Measurements from ENCODE around the gene ACTL10. TPM values are rescaled to one million over a fixed set of nuclear protein-coding genes. Genes with fewer than 3 reads are reported as not detected.

The ACTL10 gene
- total and polyA plus RNA-seq, 2 of the 13 experiments (the other 11 are each of a cell fraction or from before 2014, with no cell fraction given) = not detected

DNA sequence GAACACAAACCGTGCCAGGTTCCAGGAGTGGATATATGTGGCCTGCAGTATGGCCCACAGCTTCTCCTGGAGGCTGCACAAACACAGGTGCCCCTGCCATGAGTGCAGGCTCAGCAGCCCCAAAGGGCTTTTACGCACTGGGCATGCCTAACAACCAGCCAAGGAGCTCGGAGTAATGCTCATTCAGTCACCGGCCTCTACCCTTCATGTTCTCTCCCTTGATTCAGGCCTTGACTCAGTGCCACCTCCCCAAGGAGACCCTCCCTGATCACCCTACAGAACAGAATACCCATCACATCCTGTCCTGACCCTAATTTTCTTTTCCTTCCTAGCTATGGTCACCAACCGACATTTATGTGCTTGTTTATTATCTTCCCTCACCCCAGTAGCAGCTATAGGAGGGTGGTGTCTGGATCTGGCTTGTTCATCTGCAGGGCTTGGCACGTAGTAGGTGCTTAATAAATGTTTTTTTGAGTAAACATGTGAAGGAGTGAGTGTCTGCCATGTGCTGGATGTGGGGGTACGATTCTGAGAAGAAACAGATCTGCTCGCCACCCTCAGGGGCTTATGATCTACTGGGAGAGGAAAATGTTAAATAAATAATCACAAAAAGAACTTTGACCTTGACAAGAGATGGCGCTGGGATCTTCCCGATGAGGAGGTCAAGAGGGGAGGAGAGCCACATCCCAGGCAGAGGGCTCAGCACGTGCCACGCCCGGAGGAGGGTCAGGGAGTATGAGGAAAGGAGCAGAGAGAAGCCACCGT is 44.1 kb downstream of the ACTL10 start (continued):
- 0 out of 2 replicates have a peak, but pooled peaks have one; percentile 23 for TF ChIP-seq IKZF5 (CRISPR knock-in tag; IDR thresholded peaks at IDR 0.05)
- TF ChIP-seq ZMYM2 (CRISPR knock-in tag; IDR thresholded peaks at IDR 0.05) = 0 out of 2 replicates have a peak, but pooled peaks have one; percentile 35
- peak; percentile 28; the same call in 1 of the 2 replicates for TF ChIP-seq FOSL2 (CRISPR knock-in tag; IDR thresholded peaks at IDR 0.05)
- peak; percentile 51; the same call in 1 of the 2 replicates for TF ChIP-seq ARNTL (CRISPR knock-in tag; IDR thresholded peaks at IDR 0.05)
- TF ChIP-seq SKIL (CRISPR knock-in tag; IDR thresholded peaks at IDR 0.05; ENCODE audit: borderline replicate concordance) = peak; percentile 36; the same call in 1 of the 2 replicates
- 0 out of 2 replicates have a peak, but pooled peaks have one; percentile 41 for TF ChIP-seq ZNF652 (CRISPR knock-in tag; IDR thresholded peaks at IDR 0.05; ENCODE audit: borderline replicate concordance, low read depth)
- 0 out of 2 replicates have a peak, but pooled peaks have one; percentile 14 for TF ChIP-seq ZMYM4 (CRISPR knock-in tag; IDR thresholded peaks at IDR 0.05)
- TF ChIP-seq RBM22 (optimal IDR thresholded peaks at IDR 0.05; ENCODE audit: low read length) = no peak
- 0 out of 2 replicates have a peak, but pooled peaks have one; percentile 16 for TF ChIP-seq ZBTB7B (CRISPR knock-in tag; IDR thresholded peaks at IDR 0.05)
- TF ChIP-seq SIX4 (CRISPR knock-in tag; IDR thresholded peaks at IDR 0.05) = no peak
- peak; percentile 31; the same call in 1 of the 2 replicates for TF ChIP-seq HDAC1 (CRISPR knock-in tag; IDR thresholded peaks at IDR 0.05)
- no peak for TF ChIP-seq RXRA (CRISPR knock-in tag; IDR thresholded peaks at IDR 0.05)
- no peak for TF ChIP-seq HNF4G (IDR thresholded peaks at IDR 0.05; ENCODE audit: borderline replicate concordance, low read depth, low read length)
- TF ChIP-seq HNF4G (CRISPR knock-in tag; IDR thresholded peaks at IDR 0.05; ENCODE audit: borderline replicate concordance, low read depth) = no peak
- no peak for TF ChIP-seq TAF1 (CRISPR knock-in tag; IDR thresholded peaks at IDR 0.05)
- TF ChIP-seq ARID4A (CRISPR knock-in tag; IDR thresholded peaks at IDR 0.05; ENCODE audit: borderline replicate concordance) = peak; percentile 35; the same call in 1 of the 2 replicates
- 0 out of 2 replicates have a peak, but pooled peaks have one; percentile 40 for TF ChIP-seq ZNF296 (CRISPR knock-in tag; conservative IDR thresholded peaks at IDR 0.05)
- TF ChIP-seq TEAD3 (CRISPR knock-in tag; optimal IDR thresholded peaks at IDR 0.05; ENCODE audit: borderline replicate concordance) = peak; percentile 64
- 0 out of 2 replicates have a peak, but pooled peaks have one; percentile 32 for TF ChIP-seq ARID3A (IDR thresholded peaks at IDR 0.05; ENCODE audit: low read depth, low read length)
